HUES64 (cell line): ENCODE data around the gene MRPL38.
"Not testable (repeated sequence)": the region's sequence is repeated elsewhere in the genome, so short reads cannot be mapped to it uniquely, and the experiment has no call there.

Experiments
- H3K27ac ChIP-seq: 2 replicates; pipeline ENCODE4 v1.7.0; 2013; ENCODE audit warnings: low read depth, low read length, inconsistent platforms
- H3K27me3 ChIP-seq: 2 replicates; pipeline ENCODE4 v1.6.1; 2013; ENCODE audit warnings: mild to moderate bottlenecking, low read length; ENCODE audit not compliant: insufficient read depth
- H3K36me3 ChIP-seq: 2 replicates; pipeline ENCODE4 v1.6.1; 2013; ENCODE audit warnings: mild to moderate bottlenecking, low read length; ENCODE audit not compliant: insufficient read depth
- H3K4me1 ChIP-seq: 2 replicates; pipeline ENCODE4 v1.6.1; 2013; ENCODE audit warnings: mild to moderate bottlenecking, low read length, moderate library complexity; ENCODE audit not compliant: insufficient read depth
- H3K4me3 ChIP-seq: 2 replicates; pipeline ENCODE4 v1.5.1; 2013; ENCODE audit warnings: mild to moderate bottlenecking, low read length, moderate library complexity
- H3K9ac ChIP-seq: 2 replicates; pipeline ENCODE4 v1.6.1; 2013; ENCODE audit warnings: mild to moderate bottlenecking, low read depth, low read length
- H3K9me3 ChIP-seq: 2 replicates; pipeline ENCODE4 v1.6.1; 2013; ENCODE audit warnings: low read depth, low read length; ENCODE audit not compliant: insufficient read depth
- WGBS: fragments of 150-250, 120-280 bp; methylation state at CpG from one replicate; pipeline ENCODE4 v1.1.7; 2013; ENCODE audit warnings: missing lambda C conversion rate; 5-methylcytosine and 5-hydroxymethylcytosine counted together

Gene MRPL38

GRCh38 chr17:75895370-75896155, 9.1 kb downstream of the MRPL38 start:
- Histone ChIP-seq H3K27me3 (no peaks in the 10 kb centered on the region), H3K4me1 (peaks cover 17% of the 10 kb centered on the region; the same call in 1 of the 2 replicates), H3K36me3 (peaks cover 44% of the 10 kb centered on the region), H3K27ac (no peak overlapping the region), H3K9ac (peak overlapping the region; percentile 96), H3K4me3 (peak overlapping the region; percentile 95), H3K9me3 (no peaks in the 10 kb centered on the region)
- 25% methylated on average over 28 of the region's 28 CpGs for WGBS

DNA sequence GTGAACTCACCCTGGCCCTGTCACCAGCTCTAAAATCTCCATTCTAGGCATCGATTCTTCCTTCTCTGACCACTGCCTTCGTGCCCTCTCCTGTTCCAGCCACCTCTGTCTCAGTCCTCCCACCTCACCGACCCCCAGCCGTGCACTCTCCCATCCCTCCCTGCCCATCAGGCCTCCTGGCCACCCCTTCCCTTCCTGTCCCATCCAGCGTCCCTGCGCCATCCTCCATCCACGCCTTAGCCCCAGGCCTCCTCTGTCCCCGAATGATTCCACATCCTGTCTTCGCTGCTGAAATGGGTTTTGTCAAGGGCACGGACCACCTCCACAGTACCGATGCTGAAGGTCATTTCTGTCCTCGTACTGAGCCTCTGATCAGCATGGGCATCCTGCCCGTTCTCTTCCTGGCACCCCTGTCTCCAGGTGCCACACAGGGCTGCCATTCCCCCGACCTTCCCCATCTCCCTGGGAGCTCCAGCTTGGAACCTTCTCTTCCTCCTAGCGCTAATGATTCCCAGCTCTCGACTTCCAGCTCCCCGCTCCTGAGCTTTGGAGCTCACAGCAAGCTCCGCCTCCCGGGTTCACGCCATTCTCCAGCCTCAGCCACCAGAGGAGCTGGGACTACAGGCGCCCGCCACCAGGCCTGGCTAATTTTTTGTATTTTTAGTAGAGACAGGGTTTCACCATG, 10.5 kb downstream of the MRPL38 start:
- Histone ChIP-seq H3K27ac (no peak overlapping the region), H3K9me3 (no peaks in the 10 kb centered on the region), H3K4me1 (peaks cover 17% of the 10 kb centered on the region; the same call in 1 of the 2 replicates), H3K9ac (0 out of 2 replicates have a peak overlapping the region, but pooled peaks have one; percentile 3), H3K4me3 (no peak overlapping the region), H3K36me3 (peaks cover 43% of the 10 kb centered on the region), H3K27me3 (no peaks in the 10 kb centered on the region)
- 79% methylated on average over 22 of the region's 22 CpGs for WGBS

DNA sequence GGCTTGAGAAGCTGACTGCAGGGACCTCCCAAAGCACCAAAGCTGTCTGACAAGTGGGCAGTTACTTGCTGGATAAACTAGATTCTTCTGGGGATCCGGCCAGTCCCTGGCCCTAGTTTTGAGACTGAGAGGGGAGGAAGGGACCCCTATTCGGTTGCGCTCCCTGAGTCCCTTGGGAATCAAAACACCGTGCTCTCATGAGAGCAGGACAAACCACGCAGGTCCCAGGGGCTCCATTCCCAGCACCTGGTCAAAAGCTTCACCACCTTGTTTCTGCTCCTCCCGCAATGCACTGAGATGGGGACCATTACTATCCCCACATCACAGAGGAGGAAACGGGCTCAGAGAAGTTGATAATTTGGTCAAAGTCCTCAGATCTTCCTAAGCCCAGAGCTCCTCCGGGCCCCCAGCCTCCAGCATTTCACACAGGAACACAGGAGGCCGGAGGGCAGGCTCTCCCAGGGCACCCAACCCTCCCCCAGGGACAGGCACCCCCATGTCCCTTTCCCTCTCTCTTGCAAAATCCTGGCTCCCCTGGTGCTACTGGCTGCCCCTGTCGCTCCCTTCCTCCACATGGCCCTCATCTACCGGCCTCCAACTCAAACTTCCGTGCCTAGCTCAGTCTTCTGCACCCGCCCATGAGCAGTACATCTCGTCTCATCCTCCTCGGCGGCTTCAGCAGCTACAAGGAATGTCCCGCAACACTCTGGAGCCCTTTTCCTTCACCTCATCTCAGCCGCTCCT, 11.2 kb downstream of the MRPL38 start:
- Histone ChIP-seq H3K36me3 (peaks cover 36% of the 10 kb centered on the region), H3K27me3 (no peaks in the 10 kb centered on the region), H3K4me1 (peaks cover 17% of the 10 kb centered on the region; the same call in 1 of the 2 replicates), H3K9ac (no peak overlapping the region), H3K4me3 (no peak overlapping the region), H3K27ac (no peak overlapping the region), H3K9me3 (no peaks in the 10 kb centered on the region)
- 94% methylated on average over 18 of the region's 18 CpGs for whole genome bisulfite sequencing

DNA sequence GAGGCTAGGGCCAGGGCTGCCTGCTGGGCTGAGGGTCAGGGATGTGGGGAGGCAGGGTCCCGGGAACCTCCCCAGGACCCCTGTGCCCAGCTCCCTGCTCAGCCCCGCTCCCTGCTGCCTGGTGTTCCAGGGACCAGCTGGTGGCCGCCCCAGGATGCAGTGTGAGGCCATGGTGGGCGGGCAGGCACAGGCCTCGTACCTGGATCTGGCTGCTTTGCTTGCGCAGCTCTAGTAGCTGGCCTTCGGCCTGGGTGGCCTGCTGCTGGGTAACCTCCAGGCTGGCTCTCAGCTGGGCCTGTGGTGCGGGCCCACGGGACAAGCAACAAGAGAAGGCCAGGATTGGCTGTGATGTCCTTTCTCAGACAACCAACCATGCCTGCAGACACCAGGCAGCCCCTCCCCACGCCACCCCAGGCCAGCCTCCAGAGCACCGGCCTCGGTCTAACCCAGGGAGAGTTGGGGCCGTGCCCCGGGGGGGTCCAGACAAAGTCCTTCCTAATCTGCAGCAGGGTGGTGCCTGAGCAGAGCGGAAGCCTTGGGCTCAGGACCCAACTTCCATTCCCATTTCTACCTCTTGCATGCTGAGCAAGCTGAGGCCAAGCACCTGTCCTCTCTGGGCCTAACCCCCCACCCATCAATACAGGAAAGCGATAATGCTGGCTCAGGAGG, 12.0 kb downstream of the MRPL38 start:
- peaks cover 17% of the 10 kb centered on the region; the same call in 1 of the 2 replicates for H3K4me1 ChIP-seq
- H3K9me3 ChIP-seq: no peaks in the 10 kb centered on the region
- 88% methylated on average over 16 of the region's 16 CpGs for WGBS
- no peak overlapping the region for H3K27ac ChIP-seq
- no peak overlapping the region for H3K4me3 ChIP-seq
- peaks cover 36% of the 10 kb centered on the region for H3K36me3 ChIP-seq
- H3K27me3 ChIP-seq: no peaks in the 10 kb centered on the region
- H3K9ac ChIP-seq: no peak overlapping the region

DNA sequence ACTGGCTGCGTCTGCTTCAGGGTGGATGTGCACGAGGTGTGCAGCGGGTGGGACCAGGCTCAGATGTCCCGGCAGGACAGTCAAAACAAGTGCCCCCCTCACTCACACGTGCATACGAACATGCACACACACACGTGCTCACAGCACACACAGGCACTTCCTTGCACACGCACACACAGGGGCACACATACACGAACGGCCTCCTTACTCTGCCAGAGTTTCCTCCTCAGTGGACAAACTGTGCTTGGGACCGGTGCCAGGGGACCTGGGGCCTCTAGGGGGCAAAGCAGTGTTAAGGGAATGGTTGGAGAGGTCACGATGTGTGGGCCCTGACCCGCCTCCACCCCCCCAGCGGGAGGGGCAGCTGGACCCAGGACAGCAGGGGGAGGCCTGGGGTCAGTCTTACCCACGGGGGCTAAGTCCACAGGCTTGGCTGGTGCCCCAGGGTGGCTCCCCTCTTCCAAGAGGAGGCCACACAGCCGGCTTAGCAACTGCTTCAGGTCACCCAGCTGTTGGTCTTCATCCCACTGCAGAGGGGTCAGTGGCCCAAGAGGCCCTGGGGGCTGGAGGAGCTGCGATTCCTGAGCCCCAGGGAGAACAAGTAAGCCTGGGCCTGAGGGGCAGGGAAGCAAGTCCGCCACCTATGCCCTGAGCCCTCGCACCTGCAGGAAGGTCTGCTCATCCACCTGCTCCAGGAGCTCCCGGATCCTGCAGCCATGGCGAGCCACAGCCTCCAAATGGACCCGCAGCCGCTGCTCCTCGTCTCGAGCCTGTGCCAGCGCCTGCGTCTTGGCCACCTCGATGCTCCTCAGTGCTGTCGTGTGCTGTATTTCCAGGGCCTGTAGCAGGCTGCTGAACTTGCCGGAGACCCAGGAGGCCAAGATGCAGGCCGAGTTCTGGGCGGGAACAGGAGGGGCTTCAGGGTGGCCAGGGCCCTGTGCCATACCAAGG, 12.8 kb downstream of the MRPL38 start:
- H3K27ac ChIP-seq: no peak overlapping the region
- H3K4me1 ChIP-seq: peaks cover 11% of the 10 kb centered on the region; the same call in 1 of the 2 replicates

GRCh38 chr17:75891022-75891604, 13.6 kb downstream of the MRPL38 start:
- Histone ChIP-seq H3K27me3 (no peaks in the 10 kb centered on the region), H3K9me3 (no peaks in the 10 kb centered on the region), H3K36me3 (peaks cover 36% of the 10 kb centered on the region), H3K27ac (no peak overlapping the region), H3K9ac (no peak overlapping the region), H3K4me1 (peaks cover 11% of the 10 kb centered on the region; the same call in 1 of the 2 replicates), H3K4me3 (no peak overlapping the region)
- 97% methylated on average over 31 of the region's 31 CpGs for WGBS

More for the DNA sequence above, 12.8 kb downstream of the MRPL38 start:
- Histone ChIP-seq H3K9me3 (no peaks in the 10 kb centered on the region), H3K4me3 (no peak overlapping the region), H3K9ac (no peak overlapping the region), H3K27me3 (no peaks in the 10 kb centered on the region), H3K36me3 (peaks cover 36% of the 10 kb centered on the region)
- WGBS: 92% methylated on average over 32 of the region's 32 CpGs

- Histone ChIP-seq H3K4me1 (no peaks in the 10 kb centered on the region), H3K9ac (no peak overlapping the region), H3K9me3 (no peaks in the 10 kb centered on the region), H3K4me3 (no peak overlapping the region), H3K36me3 (peaks cover 36% of the 10 kb centered on the region), H3K27ac (no peak overlapping the region), H3K27me3 (no peaks in the 10 kb centered on the region)
- 91% methylated on average over 6 of the region's 6 CpGs for WGBS
Observed at GRCh38 chr17:75889454-75889853, 15.2 kb downstream of the MRPL38 start.

DNA sequence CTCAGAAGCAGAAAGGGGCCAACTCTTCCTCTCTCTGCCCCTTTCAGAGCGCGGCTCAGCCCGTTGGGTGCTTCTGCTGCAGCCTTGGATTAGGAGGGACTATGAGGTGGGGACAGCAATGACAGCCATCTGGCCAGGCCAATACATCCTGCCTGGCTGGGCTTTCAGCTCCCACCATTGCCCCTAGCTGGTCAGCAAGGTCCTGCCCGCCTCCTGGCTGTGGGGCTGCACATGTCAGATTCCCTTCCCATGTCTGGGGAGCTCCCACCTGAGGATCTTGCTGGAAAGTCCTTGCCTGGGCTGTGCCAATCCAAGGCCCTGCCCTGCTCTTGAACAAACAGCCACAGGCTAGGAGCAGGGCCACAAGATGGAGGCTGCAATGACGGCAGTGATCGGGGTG, 16.2 kb downstream of the MRPL38 start:
- no peaks in the 10 kb centered on the region for H3K9me3 ChIP-seq
- H3K36me3 ChIP-seq: peaks cover 36% of the 10 kb centered on the region
- no peaks in the 10 kb centered on the region for H3K4me1 ChIP-seq
- 92% methylated on average over 4 of the region's 6 CpGs for WGBS
- H3K9ac ChIP-seq: no peak overlapping the region
- no peak overlapping the region for H3K4me3 ChIP-seq
- no peak overlapping the region for H3K27ac ChIP-seq
- H3K27me3 ChIP-seq: no peaks in the 10 kb centered on the region

GRCh38 chr17:75885860-75886259, 18.8 kb downstream of the MRPL38 start:
- peaks cover 16% of the 10 kb centered on the region for H3K36me3 ChIP-seq
- H3K9ac ChIP-seq, H3K4me3 ChIP-seq, H3K9me3 ChIP-seq, H3K27ac ChIP-seq, H3K4me1 ChIP-seq, H3K27me3 ChIP-seq: not testable (repeated sequence)
- 89% methylated on average over 9 of the region's 9 CpGs for WGBS

DNA sequence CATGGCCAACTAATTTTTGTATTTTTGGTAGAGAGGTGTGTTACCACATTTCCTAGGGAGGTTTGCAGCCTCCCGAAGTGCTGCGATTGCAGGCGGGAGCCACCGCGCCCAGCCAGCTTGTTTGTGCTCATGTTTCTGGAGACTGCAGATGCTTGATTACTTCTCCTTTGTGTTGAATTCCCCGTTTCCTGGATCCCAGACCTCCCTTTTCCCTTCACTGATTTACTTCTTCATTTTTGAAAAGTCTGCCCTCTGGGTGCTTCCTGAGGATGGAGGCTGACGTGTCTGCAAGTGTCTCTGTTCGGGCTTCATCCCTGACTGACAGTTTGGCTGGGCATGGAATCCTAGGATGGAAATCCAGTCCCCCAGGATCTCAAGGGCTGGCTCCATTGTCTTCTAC, 19.3 kb downstream of the MRPL38 start:
- Histone ChIP-seq H3K9me3 (no peaks in the 10 kb centered on the region), H3K27me3 (no peaks in the 10 kb centered on the region; the same call in 1 of the 2 replicates), H3K36me3 (peaks cover 11% of the 10 kb centered on the region), H3K27ac (no peak overlapping the region), H3K4me3 (no peak overlapping the region), H3K4me1 (no peaks in the 10 kb centered on the region), H3K9ac (no peak overlapping the region)
- WGBS: 94% methylated on average over 8 of the region's 8 CpGs
